Tibial artery (tissue), 4 donors: ENCODE measurements around the gene JPH4.

Experiments
- DNase-seq, 2 donors: peaks; one replicate each; pipeline ENCODE4 v3.0.0-alpha.2; 2019
- H3K27ac ChIP-seq, 2 donors: fragments of 200-600 bp; sonication (generic) in 1 of 2; 1 replicate in 1 of 2; 2 replicates in 1 of 2; pipeline ENCODE4 v1.5.1; 2018 to 2019; ENCODE audit warnings: mild to moderate bottlenecking in 1 of 2
- H3K27me3 ChIP-seq, 2 donors: fragments of 200-600 bp; sonication (generic) in 1 of 2; one replicate each; pipeline versions ENCODE4 v1.5.1 to v1.6.0; 2016 to 2019
- H3K36me3 ChIP-seq, 3 donors: fragments of 200-600 bp; sonication (generic) in 2 of 3; one replicate each; pipeline ENCODE4 v1.5.1; 2016 to 2019; ENCODE audit warnings: mild to moderate bottlenecking in 2 of 3
- H3K4me1 ChIP-seq, 4 donors: fragments of 200-600 bp; sonication (generic) in 2 of 4; 1 replicate in 3 of 4; 2 replicates in 1 of 4; pipeline ENCODE4 v1.5.1; 2016 to 2019
- H3K4me3 ChIP-seq, 2 donors: fragments of 200-600 bp; sonication (generic) in 1 of 2; 1 replicate in 1 of 2; 2 replicates in 1 of 2; pipeline ENCODE4 v1.5.1; 2018 to 2019; ENCODE audit warnings: mild to moderate bottlenecking in 2 of 2
- H3K9me3 ChIP-seq, 3 donors: fragments of 200-600 bp; sonication (generic) in 1 of 3; one replicate each; pipeline ENCODE4 v1.5.1; 2016 to 2019
- intact Hi-C: fragments of 100-400 bp; cut with DNase I; formaldehyde crosslinking; loops from one replicate; pipeline ENCODE4 v1.15.0; 2023; ENCODE audit warnings: low total_unique reads
- TF ChIP-seq, protein P1 (sequence below), 2 experiments: fragments of 200-600 bp in 1 of 2; fragments of 450-650 bp in 1 of 2; IDR thresholded peaks; one replicate each; pipeline ENCODE4 v1.5.1; 2017 to 2019; ENCODE audit warnings: antibody characterized with exemption in 2 of 2, mild to moderate bottlenecking in 1 of 2, moderate library complexity in 1 of 2

The JPH4 gene

DNA sequence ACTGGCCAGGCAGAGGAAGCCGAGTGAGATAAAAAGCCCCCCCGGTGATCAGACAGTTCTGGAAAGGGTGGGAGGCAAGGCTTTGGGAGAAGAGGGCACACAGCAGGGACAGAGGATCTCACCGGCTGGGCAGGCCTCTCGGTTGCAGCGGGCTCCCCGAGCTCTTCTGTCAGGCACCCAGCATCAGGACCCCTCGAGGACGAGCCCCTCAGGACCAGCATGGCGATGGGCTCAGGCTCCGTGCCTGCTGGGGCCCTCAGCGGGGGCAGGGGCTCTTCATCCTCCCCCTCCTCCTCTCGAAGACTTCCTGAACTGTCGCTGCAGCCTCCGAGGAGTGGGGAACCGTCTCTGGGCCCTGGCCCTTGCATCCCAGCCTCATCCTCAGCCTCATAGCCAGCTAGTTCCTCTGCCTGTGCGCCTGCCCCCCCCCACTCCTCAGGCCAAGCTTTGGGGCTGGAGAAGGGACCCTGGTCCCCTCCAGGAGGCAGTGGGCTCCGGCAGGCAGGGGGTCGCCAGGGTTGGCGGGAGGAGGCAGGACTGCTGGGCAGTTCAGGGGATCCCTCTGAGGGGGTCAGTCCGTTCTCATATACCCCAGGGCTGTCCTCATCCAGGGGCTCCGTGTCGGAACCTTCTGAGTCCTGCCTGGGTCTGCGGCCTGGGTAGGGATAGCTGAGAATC lies 7.6 kb downstream of the JPH4 start:
- TF ChIP-seq, protein P1, sequence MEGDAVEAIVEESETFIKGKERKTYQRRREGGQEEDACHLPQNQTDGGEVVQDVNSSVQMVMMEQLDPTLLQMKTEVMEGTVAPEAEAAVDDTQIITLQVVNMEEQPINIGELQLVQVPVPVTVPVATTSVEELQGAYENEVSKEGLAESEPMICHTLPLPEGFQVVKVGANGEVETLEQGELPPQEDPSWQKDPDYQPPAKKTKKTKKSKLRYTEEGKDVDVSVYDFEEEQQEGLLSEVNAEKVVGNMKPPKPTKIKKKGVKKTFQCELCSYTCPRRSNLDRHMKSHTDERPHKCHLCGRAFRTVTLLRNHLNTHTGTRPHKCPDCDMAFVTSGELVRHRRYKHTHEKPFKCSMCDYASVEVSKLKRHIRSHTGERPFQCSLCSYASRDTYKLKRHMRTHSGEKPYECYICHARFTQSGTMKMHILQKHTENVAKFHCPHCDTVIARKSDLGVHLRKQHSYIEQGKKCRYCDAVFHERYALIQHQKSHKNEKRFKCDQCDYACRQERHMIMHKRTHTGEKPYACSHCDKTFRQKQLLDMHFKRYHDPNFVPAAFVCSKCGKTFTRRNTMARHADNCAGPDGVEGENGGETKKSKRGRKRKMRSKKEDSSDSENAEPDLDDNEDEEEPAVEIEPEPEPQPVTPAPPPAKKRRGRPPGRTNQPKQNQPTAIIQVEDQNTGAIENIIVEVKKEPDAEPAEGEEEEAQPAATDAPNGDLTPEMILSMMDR (IDR thresholded peaks at IDR 0.05), result no peak
- intact Hi-C loops, result no loop called here
- H3K27me3 ChIP-seq, result peaks cover 0 to 54% of the 10 kb centered on the region in 2 donors
- DNase-seq, result no peak
- H3K27ac ChIP-seq, result no peak overlapping the region
- no peak overlapping the region for H3K4me3 ChIP-seq
- no peaks in the 10 kb centered on the region for H3K9me3 ChIP-seq
- H3K36me3 ChIP-seq, result peaks cover 0 to 2% (median 0%) of the 10 kb centered on the region in 3 donors
- peaks cover 0 to 21% (median 7%) of the 10 kb centered on the region in 4 donors for H3K4me1 ChIP-seq

DNA sequence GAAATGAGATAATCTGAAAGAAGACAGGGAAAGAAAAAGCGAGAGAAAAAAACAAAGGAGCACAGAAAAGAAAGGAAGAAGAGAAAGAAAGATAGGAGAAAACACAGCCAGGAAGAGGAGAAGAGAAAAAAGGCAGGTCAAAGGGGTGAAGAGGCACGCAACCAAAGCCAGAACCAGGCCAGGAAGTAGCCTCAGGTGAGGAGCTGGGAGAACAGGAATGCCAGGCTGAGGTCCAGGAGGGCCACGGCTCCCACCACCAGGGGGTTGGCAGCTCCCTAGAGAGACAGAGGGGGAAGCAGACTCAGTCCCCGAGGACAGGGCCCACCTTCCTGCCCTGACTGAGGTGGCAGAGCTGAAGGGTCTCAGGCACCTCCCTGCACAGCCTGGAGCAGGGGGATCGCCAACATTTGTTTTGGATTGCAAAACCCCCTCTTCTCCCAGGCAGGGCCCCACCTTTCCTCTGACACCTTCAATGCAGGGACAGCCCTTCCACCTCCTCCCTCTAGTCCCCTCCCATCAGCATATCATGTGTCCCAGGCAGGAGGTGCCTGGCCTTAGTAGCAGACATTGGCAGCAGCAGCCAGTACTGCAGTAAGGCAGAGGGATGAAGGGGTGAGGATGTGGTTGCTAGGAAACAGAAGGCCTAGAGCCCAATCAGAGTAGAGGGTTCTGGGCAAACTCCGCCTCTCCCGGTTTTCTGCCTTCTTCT lies 9.0 kb downstream of the JPH4 start:
- TF ChIP-seq, protein P1 (IDR thresholded peaks at IDR 0.05), result no peak
- H3K36me3 ChIP-seq, result peaks cover 0 to 16% (median 0%) of the 10 kb centered on the region in 3 donors
- no peak overlapping the region for H3K27ac ChIP-seq
- peaks cover 0 to 44% of the 10 kb centered on the region in 2 donors for H3K27me3 ChIP-seq
- H3K4me3 ChIP-seq, result no peak overlapping the region
- H3K9me3 ChIP-seq, result no peaks in the 10 kb centered on the region
- H3K4me1 ChIP-seq, result peaks cover 0 to 19% (median 7%) of the 10 kb centered on the region in 4 donors
- no peak for DNase-seq
- intact Hi-C loops, result no loop called here

DNA sequence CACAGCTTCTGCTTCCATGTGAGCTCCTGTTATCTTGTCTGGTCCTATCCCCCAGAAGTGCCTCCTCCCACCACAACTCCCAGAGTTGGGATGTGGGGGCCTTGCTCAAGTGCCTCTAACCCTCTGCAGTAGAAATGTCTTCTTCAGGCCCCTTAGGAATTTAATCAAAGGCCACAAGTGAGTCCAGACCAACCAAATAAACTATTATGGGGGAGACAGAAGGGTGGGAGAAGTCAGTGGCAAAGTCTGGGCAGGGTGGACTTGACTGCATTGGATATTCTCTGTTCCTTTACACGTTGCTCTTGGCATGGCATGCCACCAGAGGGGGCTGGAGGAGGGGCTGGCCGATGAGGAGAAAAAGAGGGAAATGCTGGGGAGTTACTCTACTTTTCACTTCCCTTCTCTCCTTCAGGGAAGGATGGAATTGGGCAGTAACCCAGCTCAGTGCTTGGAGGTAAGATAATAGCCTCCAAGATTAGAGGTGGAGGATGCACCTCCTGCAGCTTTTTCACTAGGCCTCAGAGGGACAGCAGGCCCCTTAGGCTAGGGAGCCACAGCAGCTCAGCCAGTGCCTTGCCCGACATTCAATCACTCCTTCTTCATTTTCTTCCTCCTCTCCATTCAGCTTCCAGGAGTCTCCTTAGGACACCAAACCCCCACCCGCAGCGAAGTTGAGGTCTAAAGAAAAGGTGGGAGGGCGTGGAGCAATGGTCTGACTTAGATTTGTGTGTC lies 9.8 kb downstream of the JPH4 start:
- intact Hi-C loops, result no loop called here
- H3K4me3 ChIP-seq, result no peak overlapping the region
- no peak overlapping the region for H3K27ac ChIP-seq
- peaks cover 0 to 38% of the 10 kb centered on the region in 2 donors for H3K27me3 ChIP-seq
- TF ChIP-seq, protein P1 (IDR thresholded peaks at IDR 0.05), result peak in 1 of 2 experiments; percentile 5
- no peak for DNase-seq
- no peaks in the 10 kb centered on the region for H3K9me3 ChIP-seq
- H3K4me1 ChIP-seq, result peaks cover 0 to 19% (median 7%) of the 10 kb centered on the region in 4 donors
- H3K36me3 ChIP-seq, result peaks cover 0 to 24% (median 0%) of the 10 kb centered on the region in 3 donors

DNA sequence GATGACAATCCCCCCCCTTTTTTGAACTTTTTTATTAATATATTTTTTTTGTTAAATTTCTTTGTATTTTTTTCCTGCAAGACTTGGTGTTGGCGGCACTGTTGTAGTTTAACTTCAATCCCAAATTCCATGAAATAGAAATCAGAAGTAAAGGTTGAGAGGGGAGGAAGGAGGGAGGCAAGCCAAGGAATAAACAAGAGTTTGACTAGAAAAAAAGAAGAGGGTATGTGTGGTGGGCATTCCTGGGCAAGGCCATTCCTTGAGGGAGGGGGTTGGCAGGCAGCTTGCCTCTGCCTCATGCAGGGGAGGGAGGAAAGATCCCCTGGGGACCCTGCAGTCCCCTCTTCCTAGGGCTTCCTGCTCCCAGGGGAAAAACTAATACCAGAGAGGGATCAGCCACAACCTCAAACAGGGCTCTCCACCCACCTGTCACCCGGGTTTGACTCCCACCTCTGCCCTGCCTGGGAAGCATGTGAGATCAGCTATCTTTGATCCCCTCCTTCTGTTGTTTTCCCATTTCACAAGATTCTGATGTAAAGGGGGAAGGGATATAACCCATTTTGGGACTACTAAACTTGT lies 10.5 kb downstream of the JPH4 start:
- peaks cover 0 to 31% (median 0%) of the 10 kb centered on the region in 3 donors for H3K36me3 ChIP-seq
- H3K27me3 ChIP-seq, result peaks cover 0 to 33% of the 10 kb centered on the region in 2 donors
- TF ChIP-seq, protein P1 (IDR thresholded peaks at IDR 0.05), result no peak
- peak overlapping the region; percentile 51 to 55 for H3K4me3 ChIP-seq
- H3K4me1 ChIP-seq, result peaks cover 0 to 19% (median 7%) of the 10 kb centered on the region in 4 donors
- no peak overlapping the region for H3K27ac ChIP-seq
- H3K9me3 ChIP-seq, result no peaks in the 10 kb centered on the region
- intact Hi-C loops, result no loop called here
- no peak for DNase-seq
